ENCODE data around the gene TMEM131.

DNA sequence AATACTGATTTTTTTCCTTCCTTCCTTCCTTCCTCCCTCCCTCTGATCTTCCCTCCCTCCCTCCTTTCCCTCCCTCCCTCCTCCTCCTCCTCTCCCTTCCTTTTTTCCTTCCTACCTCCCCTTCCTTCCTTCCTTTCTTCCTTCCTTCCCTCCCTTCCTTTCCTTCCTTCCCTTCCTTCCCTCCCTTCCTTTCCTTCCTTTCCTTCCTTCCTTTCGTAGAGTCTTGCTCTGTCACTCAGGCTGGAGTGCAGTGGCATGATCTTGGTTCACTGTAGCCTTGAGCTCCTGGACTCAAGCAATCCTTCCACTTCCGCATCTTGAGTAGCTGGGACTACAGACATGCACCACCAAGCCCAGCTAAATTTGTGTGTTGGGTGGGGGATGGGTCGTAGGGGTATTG, 8.9 kb upstream of the TMEM131 start:
- TF ChIP-seq, protein P1, sequence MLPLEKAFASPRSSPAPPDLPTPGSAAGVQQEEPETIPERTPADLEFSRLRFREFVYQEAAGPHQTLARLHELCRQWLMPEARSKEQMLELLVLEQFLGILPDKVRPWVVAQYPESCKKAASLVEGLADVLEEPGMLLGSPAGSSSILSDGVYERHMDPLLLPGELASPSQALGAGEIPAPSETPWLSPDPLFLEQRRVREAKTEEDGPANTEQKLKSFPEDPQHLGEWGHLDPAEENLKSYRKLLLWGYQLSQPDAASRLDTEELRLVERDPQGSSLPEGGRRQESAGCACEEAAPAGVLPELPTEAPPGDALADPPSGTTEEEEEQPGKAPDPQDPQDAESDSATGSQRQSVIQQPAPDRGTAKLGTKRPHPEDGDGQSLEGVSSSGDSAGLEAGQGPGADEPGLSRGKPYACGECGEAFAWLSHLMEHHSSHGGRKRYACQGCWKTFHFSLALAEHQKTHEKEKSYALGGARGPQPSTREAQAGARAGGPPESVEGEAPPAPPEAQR (tag by site-specific recombination; IDR thresholded peaks at IDR 0.05) = no peak
- TF ChIP-seq ZNF140 (tag by site-specific recombination; IDR thresholded peaks at IDR 0.05) (no peak), HOXA7 (CRISPR knock-in tag; IDR thresholded peaks at IDR 0.05; ENCODE audit: borderline replicate concordance) (no peak), KLF8 (tag by site-specific recombination; IDR thresholded peaks at IDR 0.05) (no peak), ZNF664 (tag by site-specific recombination; IDR thresholded peaks at IDR 0.05) (no peak), ZNF157 (tag by site-specific recombination; IDR thresholded peaks at IDR 0.05) (no peak), ZNF560 (tag by site-specific recombination; IDR thresholded peaks at IDR 0.05; ENCODE audit: borderline replicate concordance) (no peak)
- TF ChIP-seq, protein P2, sequence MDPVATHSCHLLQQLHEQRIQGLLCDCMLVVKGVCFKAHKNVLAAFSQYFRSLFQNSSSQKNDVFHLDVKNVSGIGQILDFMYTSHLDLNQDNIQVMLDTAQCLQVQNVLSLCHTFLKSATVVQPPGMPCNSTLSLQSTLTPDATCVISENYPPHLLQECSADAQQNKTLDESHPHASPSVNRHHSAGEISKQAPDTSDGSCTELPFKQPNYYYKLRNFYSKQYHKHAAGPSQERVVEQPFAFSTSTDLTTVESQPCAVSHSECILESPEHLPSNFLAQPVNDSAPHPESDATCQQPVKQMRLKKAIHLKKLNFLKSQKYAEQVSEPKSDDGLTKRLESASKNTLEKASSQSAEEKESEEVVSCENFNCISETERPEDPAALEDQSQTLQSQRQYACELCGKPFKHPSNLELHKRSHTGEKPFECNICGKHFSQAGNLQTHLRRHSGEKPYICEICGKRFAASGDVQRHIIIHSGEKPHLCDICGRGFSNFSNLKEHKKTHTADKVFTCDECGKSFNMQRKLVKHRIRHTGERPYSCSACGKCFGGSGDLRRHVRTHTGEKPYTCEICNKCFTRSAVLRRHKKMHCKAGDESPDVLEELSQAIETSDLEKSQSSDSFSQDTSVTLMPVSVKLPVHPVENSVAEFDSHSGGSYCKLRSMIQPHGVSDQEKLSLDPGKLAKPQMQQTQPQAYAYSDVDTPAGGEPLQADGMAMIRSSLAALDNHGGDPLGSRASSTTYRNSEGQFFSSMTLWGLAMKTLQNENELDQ (tag by site-specific recombination; IDR thresholded peaks at IDR 0.05; ENCODE audit: low read depth) = no peak
- TF ChIP-seq, protein P3, sequence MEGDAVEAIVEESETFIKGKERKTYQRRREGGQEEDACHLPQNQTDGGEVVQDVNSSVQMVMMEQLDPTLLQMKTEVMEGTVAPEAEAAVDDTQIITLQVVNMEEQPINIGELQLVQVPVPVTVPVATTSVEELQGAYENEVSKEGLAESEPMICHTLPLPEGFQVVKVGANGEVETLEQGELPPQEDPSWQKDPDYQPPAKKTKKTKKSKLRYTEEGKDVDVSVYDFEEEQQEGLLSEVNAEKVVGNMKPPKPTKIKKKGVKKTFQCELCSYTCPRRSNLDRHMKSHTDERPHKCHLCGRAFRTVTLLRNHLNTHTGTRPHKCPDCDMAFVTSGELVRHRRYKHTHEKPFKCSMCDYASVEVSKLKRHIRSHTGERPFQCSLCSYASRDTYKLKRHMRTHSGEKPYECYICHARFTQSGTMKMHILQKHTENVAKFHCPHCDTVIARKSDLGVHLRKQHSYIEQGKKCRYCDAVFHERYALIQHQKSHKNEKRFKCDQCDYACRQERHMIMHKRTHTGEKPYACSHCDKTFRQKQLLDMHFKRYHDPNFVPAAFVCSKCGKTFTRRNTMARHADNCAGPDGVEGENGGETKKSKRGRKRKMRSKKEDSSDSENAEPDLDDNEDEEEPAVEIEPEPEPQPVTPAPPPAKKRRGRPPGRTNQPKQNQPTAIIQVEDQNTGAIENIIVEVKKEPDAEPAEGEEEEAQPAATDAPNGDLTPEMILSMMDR (tag by site-specific recombination; IDR thresholded peaks at IDR 0.05) = no peak
- TF ChIP-seq, protein P4, sequence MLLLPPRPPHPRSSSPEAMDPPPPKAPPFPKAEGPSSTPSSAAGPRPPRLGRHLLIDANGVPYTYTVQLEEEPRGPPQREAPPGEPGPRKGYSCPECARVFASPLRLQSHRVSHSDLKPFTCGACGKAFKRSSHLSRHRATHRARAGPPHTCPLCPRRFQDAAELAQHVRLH (tag by site-specific recombination; IDR thresholded peaks at IDR 0.05) = no peak
- TF ChIP-seq, protein P5, sequence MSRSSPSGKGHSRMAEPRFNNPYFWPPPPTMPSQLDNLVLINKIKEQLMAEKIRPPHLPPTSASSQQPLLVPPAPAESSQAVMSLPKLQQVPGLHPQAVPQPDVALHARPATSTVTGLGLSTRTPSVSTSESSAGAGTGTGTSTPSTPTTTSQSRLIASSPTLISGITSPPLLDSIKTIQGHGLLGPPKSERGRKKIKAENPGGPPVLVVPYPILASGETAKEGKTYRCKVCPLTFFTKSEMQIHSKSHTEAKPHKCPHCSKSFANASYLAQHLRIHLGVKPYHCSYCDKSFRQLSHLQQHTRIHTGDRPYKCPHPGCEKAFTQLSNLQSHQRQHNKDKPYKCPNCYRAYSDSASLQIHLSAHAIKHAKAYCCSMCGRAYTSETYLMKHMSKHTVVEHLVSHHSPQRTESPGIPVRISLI (tag by site-specific recombination; IDR thresholded peaks at IDR 0.05) = no peak

Measured in HEK293 (cell line).